T-helper 2 cell treated with Interferon-gamma antibody and Interleukin-4, amounts not matched to agents 100 ng/mL and 5 ng/mL, for 36 hours (primary cell): ENCODE results near the gene SEPTIN5. TPM values are rescaled to one million over a fixed set of nuclear protein-coding genes. Genes with fewer than 3 reads are reported as not detected.

Source experiments
- intact Hi-C: fragments of 100-400 bp; cut with micrococcal nuclease; formaldehyde crosslinking; loops from one replicate; pipeline ENCODE4 v1.15.1; 2023
- total RNA-seq: library from RNA; stranded (reverse); gene quantifications from 2 replicates; pipeline ENCODE4 v1.2.3, GENCODE V29; 2022

Gene SEPTIN5
- total RNA-seq, 1 donor from 2014 or later: not detected

DNA sequence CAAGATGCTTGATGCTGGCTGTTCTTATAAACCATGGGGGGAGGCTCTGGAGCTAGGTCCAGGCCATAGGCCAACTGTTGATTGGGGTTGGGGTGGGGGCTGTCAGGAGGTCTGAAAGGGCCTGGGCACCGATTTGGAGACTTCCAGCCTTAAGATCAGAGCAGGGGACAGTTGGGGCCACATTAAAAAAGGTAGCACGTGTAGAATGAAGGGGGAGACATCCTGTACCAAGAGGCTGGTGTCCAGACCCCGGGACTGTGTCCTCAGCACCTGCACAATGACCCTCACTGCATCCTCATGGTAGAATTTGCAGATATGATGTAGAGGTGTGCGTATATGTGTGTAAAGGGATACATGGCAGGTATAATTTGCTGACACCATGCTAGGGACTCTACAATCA lies 33.8 kb downstream of the SEPTIN5 start:
- intact Hi-C loops: no loop called here

DNA sequence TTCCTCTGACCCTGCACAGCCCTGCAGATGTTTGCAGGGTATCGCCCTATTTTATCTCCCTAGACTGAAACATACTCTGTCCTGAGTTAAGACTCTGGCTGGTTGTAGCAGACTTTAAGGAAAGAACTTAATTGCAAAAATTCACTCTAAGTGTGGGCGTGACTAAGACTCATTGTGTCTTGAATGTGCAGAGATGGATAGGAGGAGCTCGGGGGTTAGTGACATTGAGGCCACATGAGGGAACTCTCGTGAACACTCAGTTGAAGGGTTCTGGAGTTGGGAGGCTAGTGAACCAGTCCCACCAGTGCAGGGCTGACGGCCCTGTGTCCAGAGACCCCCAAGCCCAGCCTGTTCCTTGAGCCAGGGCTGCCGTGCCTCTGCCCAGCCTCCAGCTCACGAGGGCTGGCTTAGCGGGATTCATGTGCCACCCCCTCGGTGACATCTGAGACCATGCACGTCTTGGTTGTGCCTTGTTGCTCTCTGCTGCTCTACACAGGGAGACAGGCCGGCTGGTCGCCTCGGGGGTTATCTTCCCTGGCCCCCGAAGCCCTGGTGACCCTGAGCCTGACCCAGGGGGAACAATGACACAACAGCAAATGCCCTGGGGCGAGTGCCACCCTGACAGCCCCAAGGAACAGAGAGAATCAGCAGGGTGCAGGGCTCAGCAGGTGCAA lies 34.8 kb downstream of the SEPTIN5 start:
- intact Hi-C loops: no loop called here

DNA sequence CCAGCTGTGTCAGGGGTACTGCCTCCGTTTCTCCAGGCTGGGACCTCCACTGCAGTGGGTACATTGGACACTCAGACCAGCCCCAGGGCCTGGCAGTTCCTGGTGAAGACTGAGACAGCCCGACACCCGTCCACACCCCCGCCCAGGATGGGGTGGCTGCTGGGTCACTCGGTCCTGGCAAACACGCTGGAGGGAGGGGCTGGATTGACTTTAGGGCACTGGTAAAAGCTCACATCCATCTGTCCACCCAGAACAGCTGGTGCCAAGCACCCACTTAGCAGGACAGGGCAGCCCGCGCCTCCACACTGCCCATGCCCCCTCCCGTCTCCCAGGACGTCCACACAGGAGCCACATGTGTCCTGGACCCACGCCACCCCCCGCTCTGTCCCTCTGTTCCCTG lies 35.6 kb downstream of the SEPTIN5 start:
- intact Hi-C loops: no loop called here

GRCh38 chr22:19750507-19751490 lies 36.5 kb downstream of the SEPTIN5 start:
- intact Hi-C loops: no loop called here

DNA sequence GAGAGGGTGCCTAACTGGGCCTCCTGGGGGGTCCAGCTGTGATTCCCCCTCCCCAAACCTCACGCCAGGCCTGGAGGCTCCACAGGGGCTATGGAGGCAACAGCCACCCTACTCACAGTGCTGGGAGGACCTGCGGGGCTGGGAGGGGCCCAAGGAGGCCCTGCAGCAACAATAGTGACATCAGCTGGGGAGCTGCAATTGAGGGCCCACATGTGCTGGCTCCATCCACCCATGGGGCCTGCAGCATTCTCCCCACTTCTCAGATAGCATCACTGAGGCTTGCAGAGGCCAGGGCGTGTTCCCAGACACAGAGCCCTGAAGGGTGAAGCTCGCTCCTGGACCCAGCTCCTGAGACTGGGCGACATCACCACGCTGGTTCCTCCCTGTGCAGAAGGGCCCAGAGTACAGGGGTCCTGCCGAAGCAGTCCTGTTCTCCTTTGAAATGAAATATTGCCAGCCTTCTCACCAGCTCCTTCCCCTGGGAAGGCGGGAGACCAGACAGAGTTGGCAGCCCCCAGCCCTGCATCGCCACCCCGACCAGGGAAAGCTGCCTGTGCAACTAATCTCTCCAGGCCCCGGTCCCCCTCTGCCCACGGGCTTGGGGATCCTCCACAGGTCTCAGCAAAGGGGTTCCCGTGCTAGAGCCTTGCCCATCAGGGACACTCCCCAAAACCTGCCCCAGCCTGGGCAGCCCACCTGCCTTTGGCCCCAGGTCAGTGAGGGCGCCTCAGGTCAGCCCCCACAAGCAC lies 37.4 kb downstream of the SEPTIN5 start:
- intact Hi-C loops: no loop called here

DNA sequence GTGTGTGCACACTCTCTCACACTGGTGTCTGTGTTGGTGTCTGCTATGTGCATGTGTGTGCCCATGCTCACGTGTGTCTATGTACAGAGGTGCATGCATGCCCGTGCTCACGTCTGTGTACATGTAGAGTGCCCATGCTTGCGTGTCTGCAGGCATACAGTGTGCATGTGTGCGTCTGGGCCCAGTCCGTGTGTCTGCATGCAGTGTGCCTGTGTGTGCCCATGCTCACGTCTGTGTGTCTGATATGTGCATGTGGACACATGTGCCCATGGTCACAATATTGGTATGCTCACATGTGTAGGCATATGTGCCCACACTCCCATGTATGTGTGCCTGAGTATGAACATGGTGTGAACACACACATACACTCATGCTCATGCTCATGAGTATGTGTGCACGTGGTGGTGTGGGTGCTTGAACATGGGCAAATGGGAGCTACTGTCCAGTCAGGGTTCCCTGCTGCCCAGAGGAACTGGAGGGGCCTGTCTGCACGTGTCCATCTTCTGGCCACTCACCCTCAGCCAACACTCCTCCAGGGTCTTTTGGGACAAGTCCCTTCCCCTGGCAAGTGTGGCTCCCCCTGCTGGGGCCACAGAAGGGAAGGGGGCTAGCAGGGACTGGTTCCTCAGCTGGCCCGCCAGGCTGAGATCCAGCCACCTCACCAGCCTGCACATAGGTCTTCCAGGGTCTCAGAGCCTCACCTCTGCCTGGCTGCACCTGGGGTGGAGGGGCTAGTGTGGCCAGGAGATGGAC lies 39.0 kb downstream of the SEPTIN5 start:
- intact Hi-C loops: no loop called here

DNA sequence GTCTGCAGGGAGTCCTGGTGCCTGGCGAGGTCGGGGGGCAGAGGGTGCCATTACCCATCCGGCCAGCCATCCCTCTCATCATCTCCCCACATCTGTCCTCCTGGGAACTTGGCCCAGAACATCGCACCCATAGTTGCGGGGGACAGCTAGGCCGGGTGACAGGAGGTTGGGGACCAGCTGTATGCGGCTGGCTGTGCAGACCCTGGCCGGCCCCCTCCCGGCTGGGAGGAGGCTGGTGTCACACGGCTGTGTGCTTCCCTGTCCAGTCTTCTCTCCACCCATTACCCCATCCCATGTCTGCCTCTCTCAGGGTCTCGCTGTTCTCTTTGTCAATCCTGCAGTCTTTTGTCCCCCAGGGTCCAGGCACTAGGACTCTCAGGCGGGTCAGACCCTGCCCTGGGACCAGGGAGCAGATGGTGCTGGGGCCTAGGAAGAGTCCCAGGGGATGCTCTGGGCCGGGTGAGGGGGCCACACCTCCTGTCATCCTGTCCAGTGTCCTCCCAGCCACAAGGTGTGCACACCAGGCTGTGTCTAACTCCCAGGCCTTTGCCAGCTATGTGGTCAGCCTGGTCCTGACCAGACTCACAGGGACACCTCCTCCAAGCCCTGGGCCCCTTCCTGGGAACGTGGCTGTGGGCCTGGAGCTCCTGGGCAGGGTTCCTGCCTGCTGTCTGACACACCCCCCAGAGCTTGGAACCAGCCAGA lies 39.8 kb downstream of the SEPTIN5 start:
- intact Hi-C loops: no loop called here

DNA sequence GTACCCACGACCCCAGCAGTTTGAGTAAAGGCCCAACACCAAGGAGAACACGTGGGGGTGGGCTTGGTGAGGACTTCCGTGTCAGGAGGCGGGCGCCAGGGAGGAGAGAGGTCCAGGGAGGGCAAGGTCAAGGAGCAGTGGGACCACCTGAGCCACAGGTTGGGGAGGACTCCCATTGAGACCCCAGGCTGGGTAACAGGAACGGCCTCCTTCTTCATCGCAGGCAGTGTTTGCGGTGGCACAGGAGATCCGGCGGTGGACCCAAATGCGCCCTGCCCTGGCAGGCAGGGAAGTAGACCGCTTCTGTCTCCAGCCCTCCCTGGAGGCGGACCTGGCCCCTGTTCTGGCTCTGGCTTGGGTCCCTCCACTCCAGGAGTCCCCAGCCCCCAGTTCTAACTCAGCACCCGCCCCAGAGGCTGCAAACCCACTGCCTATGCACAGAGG lies 40.4 kb downstream of the SEPTIN5 start:
- intact Hi-C loops: no loop called here

GRCh38 chr22:19755145-19755710 lies 40.9 kb downstream of the SEPTIN5 start:
- intact Hi-C loops: no loop called here

- intact Hi-C loops: loop anchor here (1.0 kb wide), 1 partner anchor 154 kb away; no protein-coding TSS in a partner anchor
Measured at GRCh38 chr22:19755722-19756287, 41.5 kb downstream of the SEPTIN5 start.

DNA sequence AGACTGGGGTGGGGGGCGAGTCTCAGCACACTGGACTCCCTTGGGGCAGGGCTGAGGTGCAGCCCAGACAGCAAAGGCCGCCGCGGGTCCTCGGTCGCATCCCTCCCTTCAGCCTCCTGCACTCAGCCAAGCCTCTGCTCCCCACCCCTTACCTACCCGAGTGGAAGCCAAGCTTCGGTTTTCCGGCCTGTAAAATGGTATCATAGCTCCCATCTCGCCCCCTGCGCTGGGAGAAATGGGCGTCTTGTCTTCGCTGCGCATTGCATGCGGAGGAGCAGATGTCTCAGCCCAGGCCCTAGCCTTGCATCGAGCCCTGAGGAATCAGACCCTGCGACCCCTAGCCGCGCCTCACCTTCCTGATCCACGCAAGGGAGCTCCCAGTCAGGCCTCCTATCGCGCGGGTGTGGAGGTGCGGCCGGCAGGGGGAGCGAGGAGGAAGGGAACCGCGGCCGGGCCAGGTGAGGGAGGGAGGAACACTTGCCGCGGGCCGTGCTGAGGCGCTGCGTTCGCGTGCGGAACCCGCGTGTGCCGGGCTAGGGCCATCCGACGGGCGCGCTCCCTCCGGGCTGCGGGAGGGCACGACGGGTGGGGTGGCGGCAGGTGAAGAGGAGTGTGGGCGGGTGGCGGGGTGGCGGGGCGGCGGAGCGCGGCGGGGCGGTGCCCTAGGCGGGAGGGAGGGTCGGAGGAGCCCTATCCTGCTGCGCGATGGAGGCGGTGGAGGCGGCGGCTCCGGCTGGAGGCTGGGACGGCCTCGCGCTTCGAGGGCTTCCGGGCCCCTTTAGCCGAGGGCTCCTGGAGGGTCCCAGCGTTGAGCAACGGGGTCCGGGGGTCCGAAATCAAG lies 42.2 kb downstream of the SEPTIN5 start:
- intact Hi-C loops: loop anchor here (1.0 kb wide), 1 partner anchor 154 kb away; no protein-coding TSS in a partner anchor

DNA sequence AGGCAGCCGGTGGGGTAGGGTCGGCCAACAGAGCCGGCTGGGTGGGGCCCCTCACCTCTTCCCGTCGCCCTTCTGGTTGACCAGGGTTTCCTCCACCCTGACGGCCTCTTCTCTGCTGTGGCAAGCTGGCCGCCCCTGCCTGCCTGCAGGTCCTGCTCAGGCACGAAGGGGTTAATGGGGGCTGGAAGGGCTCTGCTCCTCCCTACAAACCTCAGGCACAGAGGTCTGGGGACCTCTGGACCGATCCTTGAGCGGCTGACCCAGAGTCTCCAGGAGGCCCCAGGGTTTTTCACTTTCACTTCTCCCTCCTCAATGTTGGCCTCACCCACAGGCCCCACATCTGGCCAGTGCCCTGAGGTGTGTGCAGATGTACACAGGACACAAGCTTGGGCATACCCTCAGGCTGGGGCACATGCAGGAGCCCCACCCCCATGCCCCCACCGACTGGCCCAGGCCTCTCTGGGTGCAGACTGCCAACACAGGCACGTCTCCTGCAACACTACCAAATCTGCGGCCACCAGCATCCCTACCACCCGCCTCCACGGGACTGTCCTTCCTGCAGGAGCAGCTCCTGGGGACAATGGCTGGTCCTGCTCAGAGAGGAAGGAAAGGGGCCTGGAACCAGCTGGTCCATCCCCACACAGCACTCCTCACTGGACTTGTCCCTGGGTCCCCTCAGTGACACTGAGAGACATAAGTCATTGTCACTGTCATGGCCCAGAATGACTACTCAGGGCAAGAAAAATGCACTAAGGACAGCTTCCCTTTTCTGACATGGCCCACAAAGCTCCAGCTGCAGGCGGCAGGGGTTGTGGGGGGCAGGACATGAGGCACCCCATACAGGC lies 43.1 kb downstream of the SEPTIN5 start:
- intact Hi-C loops: no loop called here

DNA sequence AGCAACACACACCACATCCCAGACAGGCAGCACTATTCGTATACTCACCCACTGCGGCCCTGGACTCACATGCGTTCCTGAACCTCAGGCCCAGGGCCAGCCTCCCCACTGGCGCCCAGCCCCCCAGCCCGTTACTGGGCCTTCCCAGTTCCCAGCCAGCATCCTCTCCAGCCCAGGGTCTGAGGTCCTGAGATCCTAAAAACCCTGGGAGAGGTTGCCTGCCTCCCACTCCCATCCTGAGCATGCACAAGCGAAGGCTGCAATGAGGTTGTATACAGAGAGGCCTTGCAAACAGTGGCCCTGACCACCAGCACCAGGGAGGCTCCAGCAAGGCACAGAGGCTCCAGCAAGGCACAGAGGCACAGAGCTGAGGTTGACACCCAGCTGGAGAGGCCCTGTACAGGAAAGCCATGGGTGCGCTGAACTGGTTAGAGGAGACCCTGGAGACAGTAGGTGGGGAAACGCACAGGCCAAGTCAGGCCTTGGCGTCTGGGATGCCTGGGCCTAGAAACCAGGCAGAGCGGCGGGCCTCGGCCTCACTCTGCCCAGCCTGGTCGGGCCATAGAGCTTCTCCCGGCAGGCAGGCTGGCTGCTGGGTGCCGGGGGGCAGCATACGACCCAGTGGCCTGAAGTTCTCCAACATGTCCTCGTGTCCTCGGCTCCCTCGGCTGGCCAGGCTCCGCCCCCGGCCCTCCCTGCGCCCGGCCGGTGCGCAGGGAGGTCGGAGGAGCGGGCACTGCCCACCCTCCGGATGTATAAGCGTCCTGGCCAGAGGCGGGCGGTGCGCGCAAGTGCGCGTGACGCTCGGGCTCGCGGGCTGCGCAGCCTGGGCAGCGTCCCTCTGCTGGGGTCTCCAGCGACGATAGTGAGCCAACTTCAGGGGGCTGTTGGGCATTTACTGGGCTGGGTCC lies 43.9 kb downstream of the SEPTIN5 start:
- intact Hi-C loops: no loop called here

DNA sequence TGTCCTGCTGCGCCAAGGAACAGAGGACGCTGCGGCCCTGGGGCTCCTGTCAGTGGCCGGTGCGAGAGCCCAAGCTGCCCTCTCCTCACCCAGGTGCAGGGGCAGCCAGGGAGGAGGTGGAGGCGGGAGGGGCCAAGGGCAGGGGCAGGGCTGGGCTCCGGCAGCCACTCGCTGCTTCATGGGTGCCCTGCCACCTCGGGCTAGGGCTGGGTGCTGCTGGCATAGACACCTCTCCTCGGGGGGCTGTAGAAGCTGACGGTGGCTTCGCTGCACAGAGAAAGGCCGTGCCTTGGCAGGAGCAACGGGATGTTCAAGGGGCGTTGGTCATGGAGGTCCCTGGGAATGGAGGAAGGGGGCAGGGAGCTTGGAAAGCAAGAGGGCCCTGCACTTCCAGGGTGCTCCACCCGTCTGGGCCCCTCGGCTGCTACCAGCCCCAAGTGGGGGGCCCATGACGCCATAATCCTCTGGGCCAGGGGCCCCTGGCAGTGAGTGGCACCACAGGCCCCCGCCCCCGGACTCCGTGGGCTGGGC lies 44.7 kb downstream of the SEPTIN5 start:
- intact Hi-C loops: no loop called here

DNA sequence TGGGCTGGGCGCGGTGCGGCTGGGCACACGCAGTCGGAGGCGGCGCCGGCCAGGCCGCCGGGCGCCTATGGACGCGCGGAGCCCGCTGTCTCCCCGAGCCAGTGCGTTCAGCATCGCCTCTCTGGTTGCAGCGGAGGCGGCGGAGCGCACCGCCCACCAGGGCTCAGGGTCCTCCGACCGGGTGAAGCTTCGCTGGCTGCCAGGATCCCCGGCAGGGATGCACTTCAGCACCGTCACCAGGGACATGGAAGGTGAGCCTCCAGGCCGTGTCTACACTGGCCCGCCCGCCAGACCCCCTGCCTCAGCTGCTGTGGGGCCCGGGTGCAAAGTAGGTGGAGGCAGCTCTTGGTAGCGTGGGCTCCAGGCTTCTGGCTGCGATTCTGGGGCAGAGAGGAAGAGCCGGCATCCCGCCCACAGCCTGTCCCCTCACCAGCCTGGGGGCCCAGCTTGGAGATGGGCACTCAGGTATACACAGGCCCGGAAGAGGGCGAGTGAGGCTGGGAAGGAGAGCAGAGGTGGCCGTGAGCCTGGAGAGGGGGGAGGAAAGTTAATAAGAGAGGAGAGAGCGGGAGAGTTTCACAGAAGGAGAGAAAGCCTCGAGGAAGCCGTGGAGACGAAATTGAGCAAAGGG lies 45.2 kb downstream of the SEPTIN5 start:
- intact Hi-C loops: no loop called here
